ENCODE data around the gene TEAD1. TPM values are rescaled to one million over a fixed set of nuclear protein-coding genes. Genes with fewer than 3 reads are reported as not detected.

The TEAD1 gene
- total RNA-seq, 1 donor from 2014 or later: 107 TPM

GRCh38 chr11:12829540-12830314 is 155.5 kb downstream of the TEAD1 start:
- intact Hi-C loops (cut with DNase I): loop anchor here (10.0 kb wide), 1 partner anchor 155 kb away; the partner anchor contains the start of gene TEAD1
- no peak for DNase-seq
- no peak for ATAC-seq (ENCODE audit: poor library complexity)

- DNase-seq: no peak
- no peak for ATAC-seq (ENCODE audit: poor library complexity)
- intact Hi-C loops (cut with DNase I): no loop called here
These were observed 157.4 kb downstream of the TEAD1 start for GRCh38 chr11:12831471-12832202.

- ATAC-seq (ENCODE audit: poor library complexity) (no peak), DNase-seq (no peak)
- intact Hi-C loops (cut with DNase I): no loop called here
These were observed 158.4 kb downstream of the TEAD1 start for GRCh38 chr11:12832480-12833224.

- intact Hi-C loops (cut with DNase I): no loop called here
- DNase-seq: no peak
- ATAC-seq (ENCODE audit: poor library complexity): no peak
These were observed 159.9 kb downstream of the TEAD1 start for GRCh38 chr11:12834166-12834565.

DNA sequence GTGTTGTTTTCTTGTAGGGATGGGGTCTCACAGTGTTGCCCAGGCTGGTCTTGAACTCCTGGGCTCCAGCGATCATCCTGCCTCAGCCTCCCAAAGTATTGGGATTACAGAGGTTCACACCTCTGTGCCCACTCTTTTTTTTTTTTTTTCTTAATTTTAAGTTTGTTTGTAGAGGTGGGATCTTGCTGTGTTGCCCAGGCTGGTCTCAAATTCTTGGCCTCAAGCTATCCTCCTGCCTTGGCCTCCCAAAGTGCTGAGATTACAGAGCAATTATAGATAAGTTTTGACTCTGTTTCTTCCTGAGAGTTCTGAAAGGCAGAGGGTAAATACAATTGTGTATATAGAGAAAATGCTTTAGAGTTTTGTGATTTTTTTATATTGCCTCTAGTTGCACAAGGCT is 160.4 kb downstream of the TEAD1 start:
- intact Hi-C loops (cut with DNase I): no loop called here
- ATAC-seq (ENCODE audit: poor library complexity) (no peak), DNase-seq (no peak)

- DNase-seq (no peak), ATAC-seq (ENCODE audit: poor library complexity) (no peak)
- intact Hi-C loops (cut with DNase I): no loop called here
These were observed 161.1 kb downstream of the TEAD1 start for GRCh38 chr11:12835286-12835685.

DNA sequence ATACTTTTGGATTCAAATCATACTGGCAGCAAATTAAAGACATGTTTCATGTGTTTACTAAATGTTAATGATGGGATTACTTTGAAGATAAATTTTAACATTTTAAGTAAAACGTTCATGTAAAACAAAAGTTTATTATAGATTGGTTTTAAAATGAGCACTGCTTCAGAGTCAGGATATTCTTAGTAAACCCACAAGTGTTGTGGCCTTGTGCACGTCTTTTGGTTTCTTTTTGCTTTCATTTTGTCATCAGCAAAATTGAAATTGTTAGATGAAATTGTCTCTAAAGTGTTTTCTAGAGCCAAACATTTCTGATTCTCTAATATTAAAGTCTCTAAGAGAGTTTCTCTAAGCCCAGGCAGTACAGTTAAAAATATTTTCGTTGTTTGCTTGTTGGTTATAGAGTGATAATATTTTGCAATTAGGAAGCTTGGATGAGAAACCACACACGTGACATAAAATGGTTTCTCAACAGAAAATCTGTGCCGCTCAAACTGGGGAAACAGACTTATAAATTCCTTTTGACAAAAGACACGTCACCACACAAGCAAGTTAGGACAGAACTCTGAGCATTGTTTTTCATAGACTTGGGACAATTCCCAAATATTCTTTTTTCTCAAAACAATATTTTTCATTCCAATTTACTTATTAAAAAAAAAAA is 164.4 kb downstream of the TEAD1 start:
- DNase-seq (no peak), ATAC-seq (ENCODE audit: poor library complexity) (peak; percentile 20)
- intact Hi-C loops (cut with DNase I): no loop called here

DNA sequence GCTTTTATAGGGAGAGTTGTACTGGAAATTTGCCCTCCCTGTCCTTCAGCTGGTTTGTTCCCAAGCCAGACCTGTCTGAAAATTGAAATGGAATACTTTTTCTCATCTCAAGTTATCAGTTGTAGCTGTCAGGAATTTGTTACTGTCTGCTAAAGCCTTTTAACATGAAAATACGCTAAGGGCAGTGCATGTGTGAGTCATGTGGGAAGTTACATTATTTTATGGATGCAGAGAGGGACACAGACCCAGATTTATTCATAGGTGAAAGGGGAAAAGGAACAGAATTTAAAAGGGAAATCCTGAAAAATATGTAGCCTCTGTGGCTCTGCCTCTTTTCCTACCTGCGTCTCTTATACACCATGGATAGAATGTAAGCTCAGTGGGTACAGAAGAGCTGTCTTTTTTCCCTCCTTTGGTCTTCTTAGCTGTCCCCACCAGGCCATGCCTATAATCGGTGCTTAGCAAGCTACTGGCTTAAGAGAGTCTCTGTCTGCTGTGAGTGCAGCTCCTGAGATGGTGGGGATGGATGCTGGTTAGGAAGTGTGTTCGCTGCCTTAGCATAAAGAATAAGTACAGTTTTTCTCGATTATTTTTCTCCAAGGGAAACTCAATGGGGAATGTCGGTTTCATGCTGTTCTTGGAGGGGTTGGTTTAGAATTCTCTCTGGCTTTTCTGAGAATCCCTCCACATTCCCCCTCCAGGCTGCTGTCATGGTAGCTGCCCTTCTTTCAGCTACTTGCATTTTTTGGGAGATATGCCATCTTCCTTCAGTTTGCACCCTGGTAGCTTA is 166.8 kb downstream of the TEAD1 start:
- intact Hi-C loops (cut with DNase I): no loop called here
- no peak for DNase-seq
- ATAC-seq (ENCODE audit: poor library complexity): peak; percentile 18

GRCh38 chr11:12841946-12842630 is 167.9 kb downstream of the TEAD1 start:
- ATAC-seq (ENCODE audit: poor library complexity) (no peak), DNase-seq (no peak)
- intact Hi-C loops (cut with DNase I): no loop called here

GRCh38 chr11:12842933-12843636 is 168.9 kb downstream of the TEAD1 start:
- no peak for DNase-seq
- no peak for ATAC-seq (ENCODE audit: poor library complexity)
- intact Hi-C loops (cut with DNase I): no loop called here

GRCh38 chr11:12845163-12845562 is 170.9 kb downstream of the TEAD1 start:
- DNase-seq (no peak), ATAC-seq (ENCODE audit: poor library complexity) (no peak)
- intact Hi-C loops (cut with DNase I): no loop called here

DNA sequence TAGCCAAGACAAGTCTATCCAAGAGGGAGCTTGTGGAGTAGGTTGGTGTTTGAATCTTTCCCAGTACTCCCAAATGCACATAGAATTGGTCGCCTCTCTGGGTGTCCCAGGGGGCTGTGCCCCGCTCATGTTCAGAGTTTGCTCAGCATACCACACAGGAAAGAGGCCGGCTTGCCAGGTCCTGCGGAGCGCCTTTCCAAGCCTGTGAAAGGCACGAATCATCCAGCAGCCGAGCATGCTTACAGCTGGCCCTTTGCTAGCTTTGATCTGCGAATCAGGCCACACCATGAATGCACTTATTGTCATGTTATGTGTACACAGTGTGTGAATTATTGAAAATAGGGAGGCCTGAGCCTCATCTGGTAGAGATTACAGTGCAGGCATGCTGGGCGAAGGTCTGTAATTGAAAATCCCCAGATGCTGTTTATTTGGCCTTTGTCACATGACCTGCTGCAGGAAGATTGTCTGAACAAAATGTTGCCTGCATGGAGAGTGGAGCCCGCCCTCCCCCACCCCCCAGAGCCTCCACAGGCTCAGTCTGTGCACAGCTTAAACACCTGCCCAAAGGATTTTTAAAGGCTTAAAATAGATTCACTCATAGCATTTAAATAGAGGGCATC is 171.6 kb downstream of the TEAD1 start:
- peak; percentile 52 for DNase-seq
- peak; percentile 67 for ATAC-seq (ENCODE audit: poor library complexity)
- intact Hi-C loops (cut with DNase I): no loop called here

- intact Hi-C loops (cut with DNase I): no loop called here
- DNase-seq: no peak
- no peak for ATAC-seq (ENCODE audit: poor library complexity)
These were observed 172.8 kb downstream of the TEAD1 start for GRCh38 chr11:12846786-12847615.

DNA sequence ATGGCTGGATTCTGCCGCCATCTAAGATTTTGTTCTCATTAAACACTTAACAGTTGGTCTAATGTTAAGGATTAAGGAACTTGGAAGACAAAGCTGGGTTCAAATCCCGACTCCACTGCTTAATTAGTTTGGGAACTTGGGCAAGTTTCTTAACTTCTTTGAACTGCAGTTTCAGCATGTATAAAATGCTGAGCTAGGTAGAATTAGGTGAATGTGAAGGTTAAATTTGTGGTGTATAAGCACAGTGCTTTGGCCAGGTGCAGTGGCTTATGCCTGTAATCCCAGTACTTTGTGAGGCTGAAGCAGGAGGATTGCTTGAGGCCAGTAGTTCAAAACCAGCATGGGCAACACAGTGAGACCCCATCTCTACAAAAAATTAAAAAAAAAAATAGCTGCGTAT is 174.2 kb downstream of the TEAD1 start:
- DNase-seq (no peak), ATAC-seq (ENCODE audit: poor library complexity) (no peak)
- intact Hi-C loops (cut with DNase I): no loop called here

DNA sequence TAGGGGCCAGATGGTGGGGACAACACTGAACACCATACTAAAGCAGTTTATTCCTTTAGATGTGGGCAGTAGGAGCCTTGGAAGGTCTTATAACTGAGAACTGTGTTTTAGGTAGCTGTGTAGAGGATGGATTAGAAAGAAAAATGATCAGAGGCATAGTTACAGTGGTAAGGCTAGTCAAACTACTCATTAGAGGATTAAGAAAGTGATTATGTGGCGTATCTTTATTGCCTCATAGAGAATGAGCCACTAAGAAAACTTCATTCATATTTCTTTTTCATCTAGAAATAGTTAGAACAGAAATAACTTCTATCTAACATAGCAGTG is 179.1 kb downstream of the TEAD1 start:
- peak; percentile 11 for ATAC-seq (ENCODE audit: poor library complexity)
- no peak for DNase-seq
- intact Hi-C loops (cut with DNase I): no loop called here

DNA sequence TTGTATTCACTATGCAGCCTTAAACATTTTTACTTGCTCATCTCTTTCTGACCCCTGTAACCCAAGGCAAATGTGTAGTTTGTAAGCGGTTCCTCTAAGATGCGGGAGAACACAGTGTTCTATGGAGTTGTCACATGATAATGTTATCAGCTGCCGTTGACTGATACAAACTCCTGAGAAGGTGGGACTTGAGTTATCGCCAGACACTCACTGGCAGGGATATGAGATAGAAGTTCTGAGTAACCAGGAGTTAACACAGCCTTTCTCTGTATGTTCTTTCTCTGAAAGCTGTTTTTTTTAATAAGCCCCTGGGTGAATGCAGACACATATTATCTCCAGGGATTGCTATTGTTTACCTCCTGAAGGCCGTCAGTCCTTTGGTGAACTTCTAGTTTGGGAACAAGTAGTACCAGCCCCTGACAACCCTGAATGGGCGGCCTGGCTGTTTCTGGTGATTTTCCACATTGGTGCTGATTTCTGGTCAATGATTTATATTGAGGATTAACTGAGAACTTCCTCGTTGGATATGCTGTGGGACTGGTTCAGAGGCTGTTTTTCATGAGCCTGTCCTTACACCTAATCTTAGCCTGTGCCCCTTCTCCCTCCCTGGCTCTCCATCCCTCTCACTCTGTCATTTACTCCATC is 179.6 kb downstream of the TEAD1 start:
- ATAC-seq (ENCODE audit: poor library complexity) (peak; percentile 85), DNase-seq (no peak)
- intact Hi-C loops (cut with DNase I): no loop called here

All from Right ventricle myocardium superior (tissue), 1 donor.